HG03432 (cell line): ENCODE results near the gene PAPSS2.

Experiments used
- ATAC-seq: cut with Tn5 transposase; IDR thresholded peaks from one replicate; pipeline ENCODE4 v1.9.1; 2021; ENCODE audit warnings: mild to moderate bottlenecking, moderate library complexity; ENCODE audit not compliant: unreplicated experiment

Gene PAPSS2

DNA sequence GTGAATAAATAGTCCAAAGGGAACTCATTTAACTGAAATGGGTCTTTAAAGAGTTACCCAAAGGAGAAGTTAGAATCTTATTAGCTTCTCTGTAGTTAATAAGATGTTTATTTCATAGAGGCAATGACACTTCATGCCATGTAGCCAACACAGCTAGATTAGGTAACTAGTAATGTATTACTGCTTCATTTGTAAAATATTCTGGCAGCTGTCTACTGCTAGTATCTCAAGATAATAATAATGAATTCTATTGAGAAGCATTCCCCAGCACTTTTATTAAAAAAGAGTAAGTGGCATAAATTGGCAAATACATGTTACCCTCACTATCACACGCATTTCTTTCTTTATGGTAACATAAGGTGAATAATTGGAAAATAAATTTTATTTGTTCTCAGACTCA lies 10.1 kb downstream of the PAPSS2 start:
- ATAC-seq, result no peak

DNA sequence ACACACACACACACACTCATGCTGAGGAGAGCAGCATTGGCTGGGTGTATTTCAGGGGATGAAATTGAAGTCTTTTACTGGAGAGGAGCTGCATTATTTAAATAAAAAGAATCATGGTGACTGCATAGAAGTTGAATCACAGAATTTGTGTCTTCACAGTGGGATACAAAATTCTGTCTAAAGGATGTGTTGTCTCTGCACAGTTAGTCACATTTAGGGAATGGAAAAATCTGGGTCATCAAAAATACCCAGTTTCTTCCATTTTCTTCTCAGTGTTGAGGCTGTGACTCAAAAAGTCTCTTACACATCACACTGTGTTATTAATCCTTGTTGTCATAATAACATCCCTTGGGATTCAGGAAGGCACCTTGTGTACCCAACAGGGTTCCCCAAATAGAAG lies 10.9 kb downstream of the PAPSS2 start:
- no peak for ATAC-seq

DNA sequence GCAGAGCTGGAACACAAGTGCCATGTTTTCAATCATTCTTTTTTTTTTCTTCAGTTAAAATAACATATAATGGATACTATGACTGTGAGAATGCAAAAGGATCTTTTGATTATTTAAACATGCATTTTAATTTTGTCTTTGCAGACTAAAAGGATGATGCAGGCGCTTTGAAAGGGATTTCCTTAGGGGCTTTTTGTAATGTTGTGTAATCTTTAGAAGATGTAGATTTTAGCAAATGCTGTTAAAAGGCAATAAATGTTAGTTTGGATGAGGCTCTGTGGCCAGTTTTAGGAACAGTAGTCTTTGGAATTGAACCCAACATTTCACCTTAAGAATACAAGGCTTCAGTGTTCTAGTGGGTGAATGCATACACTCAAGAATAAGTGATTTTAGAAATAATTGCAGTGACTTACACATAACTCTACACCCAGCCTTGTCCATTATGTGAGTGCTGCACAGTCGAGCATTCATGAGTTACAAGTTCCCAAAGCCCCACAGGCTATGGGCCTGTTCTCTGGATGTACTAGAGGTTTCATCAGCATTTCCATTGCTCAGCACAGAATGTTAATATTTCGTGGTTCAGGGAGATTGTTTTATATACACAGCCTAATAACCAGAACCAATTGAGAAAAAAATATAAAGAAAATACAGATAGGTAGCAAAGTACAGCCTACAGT lies 11.6 kb downstream of the PAPSS2 start:
- ATAC-seq, result no peak

DNA sequence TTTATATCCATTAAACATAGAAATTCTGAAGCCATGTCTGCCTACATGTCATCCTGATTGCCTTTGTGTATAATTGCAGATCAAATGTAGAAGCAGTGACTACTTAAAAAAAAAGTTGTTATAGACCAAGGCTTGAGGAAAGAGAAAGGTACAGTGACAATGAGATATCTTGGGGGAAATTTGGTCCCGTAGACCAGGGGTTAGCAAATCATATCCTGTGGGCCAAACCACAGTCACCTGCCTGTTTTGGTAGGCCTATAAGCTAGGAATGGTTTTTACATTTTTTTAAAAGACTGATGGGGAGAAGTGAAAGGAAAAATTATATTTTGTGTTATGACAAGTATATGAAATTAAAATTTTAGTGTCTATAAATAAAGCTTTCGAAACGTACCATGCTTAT lies 12.9 kb downstream of the PAPSS2 start:
- no peak for ATAC-seq

DNA sequence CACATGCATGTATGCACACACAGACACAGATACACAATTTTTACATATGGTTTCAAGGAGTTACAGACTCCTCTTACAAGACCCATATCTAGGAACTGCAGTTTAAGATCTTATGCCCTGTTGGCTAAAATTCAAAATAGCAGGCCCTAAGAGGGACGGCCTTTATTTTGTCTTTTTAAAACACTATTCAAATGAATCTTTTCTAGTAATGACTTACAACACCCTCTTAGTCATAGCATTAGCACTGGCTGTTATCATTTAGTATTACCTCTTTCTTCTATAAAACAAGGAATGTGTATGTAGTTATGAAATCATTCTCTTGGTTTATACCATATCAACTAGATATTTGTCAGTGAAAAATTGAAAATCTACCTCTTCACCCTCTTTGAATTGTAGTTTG lies 15.3 kb downstream of the PAPSS2 start:
- no peak for ATAC-seq

DNA sequence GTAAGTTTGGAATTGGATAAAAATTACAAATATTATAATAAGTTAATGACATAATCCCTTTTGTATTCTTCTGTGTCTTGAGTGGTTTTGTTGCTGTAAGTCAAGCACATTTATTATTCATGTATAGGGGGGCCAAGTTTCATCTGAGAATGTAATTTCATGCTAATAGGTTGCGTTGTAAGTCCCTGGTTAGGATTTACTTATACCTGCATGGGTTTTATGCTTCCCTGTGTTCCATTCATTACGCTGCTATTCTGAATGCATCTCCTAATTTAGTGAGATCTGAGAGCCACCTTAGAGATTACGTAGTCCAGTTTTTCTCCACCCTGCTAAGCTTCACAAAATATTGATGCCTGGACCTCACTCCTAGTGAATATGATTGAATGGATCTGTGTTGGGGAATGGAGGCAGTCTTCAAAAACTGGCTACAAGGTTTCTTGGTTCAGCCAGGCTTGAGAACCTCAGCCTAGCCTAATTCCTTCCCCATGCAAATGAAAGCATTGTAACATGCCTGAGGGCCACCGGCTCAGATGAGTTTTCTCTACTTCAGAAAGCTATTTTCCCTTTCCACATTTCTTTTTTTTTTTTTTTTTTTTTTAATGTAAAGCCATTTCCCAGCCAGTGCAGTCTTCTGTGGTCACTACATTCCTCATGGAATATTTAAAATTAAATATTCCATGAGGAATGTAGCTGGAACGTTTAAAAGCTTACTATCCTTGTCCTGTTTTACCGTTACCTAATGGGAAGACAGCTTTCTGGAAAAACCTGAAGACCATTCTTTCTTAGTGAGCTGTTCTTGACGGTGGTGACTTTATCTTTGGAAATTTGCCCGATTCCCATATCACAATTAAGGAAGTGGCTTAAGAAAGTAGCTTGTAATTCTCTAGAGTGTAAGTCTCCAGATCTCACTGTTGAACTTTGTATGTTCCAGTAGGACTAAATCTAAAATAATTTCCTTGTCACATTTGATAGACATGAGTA lies 16.0 kb downstream of the PAPSS2 start:
- no peak for ATAC-seq

DNA sequence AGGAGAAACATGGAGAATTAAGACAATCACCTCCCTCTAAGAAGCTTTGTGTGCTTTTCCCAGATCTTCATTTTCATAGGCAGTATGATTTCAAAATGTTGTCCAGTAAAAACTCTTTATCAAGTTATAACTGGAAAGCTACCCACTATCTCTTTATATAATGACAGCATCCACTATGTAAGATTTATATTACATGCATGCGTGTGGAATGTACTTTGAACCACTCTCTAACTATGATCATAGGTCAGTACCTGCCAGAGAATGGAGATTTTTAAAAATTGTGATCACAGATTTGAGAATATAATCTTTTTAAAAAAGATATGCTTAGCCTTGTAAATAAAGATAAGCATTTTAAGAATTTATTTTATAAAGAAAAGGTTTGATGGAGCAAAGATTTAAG lies 17.9 kb downstream of the PAPSS2 start:
- ATAC-seq, result no peak

DNA sequence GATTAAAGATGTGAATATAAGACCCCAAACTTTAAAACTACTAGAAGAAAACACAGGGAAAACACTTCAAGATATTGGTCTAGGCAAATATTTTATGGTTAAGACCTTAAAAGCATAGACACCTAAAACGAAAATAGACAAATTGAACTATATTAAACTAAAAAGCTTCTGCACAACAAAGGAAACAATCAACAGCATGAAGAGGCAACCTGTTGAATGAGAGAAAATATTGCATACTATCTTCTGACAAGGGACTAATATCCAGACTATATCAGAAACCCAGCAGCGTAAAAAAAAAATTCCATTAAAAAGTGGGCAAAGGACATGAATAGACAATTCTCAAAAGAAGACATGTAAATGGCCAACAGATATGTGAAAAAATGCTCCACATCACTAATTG lies 18.6 kb downstream of the PAPSS2 start:
- ATAC-seq, result no peak

DNA sequence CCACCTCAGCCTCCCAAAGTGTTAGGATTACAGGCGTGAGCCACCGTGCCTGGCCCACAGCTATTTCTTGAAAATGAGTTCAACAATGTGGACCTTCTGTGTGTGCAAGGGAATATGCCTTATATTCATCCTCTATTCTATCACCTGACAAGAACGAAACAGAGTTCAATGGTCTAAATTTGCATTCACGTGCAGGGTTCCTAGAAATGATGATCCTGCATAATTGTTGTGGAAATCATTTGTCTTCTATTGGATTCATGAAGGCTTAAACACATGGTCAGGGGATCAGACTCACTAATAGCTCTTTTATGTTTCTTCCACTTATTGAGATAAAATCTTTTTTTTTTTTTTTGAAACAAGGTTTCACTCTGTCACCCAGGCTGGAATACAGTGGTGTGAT lies 23.7 kb downstream of the PAPSS2 start:
- ATAC-seq, result no peak

DNA sequence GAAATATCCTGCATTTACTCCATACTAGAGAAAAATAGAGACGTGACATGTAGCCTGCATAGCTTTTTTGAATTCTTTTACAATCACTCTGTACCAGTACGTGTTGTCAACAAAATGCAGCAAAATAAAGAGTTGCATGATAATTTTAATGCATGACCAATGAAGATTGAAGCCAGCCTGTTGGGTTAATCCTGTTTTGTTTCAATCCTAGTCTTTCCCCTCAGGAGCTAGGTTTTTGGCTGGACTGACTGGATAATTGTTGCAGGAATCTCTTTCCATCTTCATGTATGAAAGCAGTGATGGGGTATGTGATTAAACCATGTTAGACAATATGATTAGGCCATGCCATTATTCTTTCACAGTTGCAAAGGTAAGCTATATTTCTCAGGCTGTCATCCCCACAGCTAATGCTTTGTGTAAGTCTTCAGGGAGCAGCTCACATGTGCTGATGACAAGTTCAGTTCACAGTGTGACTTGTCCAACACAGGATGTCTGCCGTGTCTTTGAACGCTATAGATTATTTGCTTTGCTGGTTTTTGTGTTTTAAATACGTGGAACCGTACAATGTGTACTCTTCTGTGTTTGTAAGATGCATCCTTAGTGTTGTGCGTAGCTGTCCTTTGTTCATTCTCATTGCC lies 24.4 kb downstream of the PAPSS2 start:
- ATAC-seq, result no peak

DNA sequence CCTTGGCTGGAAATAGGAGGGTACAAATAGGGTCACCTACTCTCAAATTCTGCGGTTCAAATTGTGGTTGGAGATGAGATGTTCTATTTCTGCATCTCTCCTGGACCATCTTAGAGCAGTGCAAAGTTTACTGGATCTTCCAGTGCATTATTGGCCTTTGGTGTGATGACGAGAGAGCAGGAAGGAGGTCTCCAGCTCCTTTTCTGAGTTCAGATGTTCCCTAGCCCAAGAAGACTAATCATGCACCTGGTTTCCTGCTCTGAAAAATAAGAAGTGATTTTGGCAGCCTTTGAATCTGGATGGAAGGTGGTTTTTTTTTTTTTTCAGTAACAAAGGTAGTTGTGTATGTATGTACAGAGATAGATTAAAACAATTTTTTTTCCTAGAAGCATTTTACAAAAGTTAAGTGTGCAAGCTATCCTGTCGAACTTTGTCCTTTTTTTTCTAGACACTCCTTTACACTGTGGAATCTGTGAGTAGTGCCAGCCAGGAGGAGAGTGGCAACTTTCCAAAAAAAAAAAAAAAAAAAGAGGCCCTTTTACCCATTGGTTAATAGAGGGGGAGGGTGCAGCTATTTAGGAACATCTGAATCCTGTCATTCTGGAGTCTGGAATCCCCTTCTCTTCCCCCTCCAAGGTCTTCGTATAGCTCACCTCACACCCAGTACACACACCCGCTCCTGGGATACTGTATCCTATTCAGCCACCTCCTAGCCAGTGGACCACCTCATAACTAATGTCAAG lies 26.3 kb downstream of the PAPSS2 start:
- ATAC-seq, result no peak

DNA sequence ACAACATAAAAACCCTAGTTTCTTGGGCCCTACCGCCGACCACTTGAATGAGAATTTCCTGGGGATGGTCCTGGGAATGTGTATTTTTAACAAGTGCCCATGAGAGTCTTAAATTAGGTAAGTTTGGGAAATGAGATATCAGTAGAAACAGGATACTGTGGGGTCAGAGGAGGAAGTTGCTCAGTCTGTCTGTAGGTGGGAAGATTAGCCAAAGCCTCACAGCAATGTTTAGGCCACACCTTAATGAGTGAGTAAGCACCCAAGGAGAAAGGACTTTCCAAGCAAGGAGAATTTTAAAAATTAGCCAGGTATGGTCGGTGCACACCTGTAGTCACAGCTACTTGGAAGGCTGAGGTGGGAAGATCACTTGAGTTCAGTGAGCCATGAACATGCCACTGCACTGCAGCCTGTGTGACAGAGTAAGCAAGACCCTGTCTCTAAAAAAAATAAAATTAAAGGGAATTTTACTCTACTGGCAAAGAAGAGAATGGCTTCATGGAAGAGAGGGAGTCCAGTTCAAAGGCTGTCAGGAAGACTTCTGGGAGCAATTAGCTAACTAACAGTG lies 31.9 kb downstream of the PAPSS2 start:
- no peak for ATAC-seq

DNA sequence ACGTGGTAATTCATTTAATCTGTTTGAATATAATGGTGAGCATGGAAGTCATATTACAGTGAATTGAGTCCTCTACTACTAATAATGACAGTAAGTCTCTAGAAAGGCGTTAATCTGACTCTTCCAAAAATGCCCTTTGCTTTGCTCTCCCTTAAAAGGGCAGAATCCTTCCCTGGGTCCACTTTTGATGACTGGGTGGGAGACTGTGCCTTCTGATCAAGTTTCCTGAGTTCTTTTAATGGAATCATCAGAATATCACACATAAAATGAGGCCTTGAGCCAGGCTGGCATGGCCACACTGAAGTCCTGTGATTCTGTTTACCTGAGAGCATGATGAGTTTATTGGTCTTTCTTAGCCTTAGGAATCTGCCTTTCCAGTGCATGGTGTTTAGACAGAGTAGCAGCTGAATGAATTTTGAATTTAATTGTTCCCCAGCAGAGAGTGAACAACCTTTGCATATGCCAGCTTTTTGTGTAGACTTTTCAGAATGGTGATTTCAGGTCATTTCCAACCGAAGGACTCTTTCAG lies 33.3 kb downstream of the PAPSS2 start:
- ATAC-seq, result no peak

DNA sequence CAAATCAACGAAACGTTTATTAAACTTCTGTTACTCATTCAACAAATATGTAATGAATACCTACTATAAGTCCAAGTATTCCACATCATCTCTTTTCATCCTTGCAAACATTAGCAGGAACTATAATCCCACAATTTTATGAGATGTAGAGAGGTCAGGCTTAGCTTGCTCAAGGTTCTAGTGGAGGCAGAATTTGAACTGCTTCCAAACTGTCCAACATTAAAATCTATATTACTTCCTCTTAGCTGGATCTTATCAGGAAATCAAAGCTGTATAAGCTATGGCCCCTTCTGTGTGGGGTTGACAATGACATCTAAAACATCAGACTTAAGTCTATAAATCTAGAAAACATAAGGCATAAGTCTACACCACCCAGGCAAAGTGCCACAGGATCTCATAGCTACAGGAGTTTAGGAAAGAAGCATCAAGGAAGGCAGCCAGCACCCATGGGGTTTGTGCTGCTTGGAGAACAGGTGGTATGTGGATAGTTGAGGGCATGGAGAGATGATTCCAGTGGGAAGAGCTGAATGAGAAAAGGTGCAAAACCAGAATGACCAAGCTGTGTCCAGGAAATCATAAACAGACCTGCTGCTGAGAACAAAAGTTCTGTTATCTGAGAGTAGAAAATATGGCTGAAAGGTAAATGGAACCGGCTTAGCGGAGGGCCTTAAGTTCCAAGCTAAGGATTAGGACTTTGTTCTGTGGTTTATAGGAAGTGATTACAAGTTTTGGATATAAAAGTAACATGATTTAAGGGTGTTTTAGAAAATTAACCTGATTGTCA lies 34.5 kb downstream of the PAPSS2 start:
- no peak for ATAC-seq

DNA sequence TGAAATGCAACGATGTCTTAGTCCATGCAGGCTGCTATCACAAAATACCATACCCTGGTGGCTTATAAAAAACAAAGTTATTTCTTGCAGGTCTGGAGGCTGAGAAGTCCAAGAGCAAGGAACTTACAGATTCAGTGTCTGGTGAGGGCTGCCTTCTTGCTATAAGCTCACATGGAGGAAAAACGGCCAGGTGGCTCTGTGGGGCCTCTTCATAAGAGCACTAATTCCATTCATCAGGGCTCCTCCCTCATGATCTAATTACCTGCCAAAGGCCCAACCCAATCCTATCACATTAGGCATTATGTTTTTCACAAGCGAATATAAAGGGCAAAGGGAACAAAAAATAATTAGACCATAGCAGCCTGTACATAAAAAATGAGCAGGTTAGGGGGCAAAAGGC lies 35.4 kb downstream of the PAPSS2 start:
- no peak for ATAC-seq

DNA sequence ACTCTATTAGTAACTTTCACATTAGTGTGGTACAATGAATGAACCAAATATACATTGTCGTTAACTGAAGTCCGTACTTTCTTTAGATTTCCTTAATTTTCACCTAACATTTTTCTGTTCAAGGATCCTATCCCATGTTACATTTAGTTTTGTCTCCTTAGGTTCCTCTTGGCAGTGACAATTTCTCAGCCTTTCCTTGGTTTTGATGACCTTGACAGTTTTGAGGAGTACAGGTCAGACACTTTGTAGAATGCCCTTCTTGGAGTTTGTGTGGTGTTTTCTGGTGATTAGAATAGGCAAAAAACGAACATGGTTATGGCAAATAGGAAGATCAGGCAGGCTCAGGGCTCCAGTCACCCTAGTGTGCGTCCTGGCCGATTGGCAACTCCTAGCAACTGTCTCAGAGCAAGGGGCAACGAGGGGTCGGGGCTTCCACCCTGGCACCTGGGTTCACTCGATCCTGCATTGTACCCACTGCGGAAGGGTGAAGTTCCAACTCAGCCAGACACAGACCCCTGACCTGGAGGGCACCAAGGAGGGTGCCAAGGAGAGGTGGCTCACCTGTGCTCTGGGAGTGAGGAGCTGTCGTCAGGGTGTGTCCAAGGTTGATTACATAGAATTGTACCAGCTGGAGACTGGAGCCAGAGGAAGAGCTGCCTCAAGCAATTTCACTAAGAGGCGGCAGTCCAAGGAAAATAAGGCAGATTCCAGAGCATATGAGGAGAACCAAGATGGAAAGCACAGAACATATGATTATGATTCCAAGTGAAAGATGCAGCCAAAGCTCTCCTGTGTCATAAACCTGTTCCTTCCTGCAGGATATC lies 37.5 kb downstream of the PAPSS2 start:
- no peak for ATAC-seq

DNA sequence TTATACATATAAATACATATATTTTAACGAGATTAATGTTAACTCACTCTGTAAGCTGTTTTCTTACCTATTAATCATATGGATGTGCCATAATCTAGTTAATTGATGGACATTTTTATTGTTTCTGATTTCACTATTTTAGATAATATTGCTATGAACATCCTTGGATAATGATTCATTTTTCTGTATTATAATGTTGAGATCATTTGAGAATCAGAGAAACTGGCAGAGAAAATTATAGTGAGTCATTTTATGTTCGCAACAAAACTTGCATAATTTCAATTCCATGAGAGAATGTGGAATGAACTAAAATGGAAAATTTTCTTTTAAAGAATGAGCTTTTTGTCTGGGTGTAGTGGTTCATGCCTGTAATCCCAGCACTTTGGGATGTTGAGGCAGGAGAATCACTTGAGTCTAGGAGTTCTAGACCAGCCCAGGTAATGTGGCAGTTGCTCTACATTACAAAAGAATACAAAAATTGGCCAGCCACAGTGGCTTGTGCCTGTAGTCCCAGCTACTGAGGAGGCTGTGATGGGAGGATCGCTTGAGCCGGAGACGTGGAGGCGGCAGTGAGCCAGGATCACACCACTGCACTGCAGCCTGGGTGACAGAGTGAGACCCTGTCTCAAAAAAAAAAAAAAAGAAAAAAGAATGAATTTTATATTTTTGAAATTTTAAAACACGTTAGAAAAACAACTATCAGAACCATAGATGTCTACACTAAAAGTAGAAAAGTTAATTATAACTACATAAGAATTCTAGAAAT lies 40.5 kb downstream of the PAPSS2 start:
- no peak for ATAC-seq
